Measurements from ENCODE around the gene SMIM30. TPM values are rescaled to one million over a fixed set of nuclear protein-coding genes. Genes with fewer than 3 reads are reported as not detected.
"Not testable (repeated sequence)": the region's sequence is repeated elsewhere in the genome, so short reads cannot be mapped to it uniquely, and the experiment has no call there.

Gene SMIM30
- total and polyA plus RNA-seq, 2 experiments from 2014 or later, result 74.0 to 92.0 TPM

DNA sequence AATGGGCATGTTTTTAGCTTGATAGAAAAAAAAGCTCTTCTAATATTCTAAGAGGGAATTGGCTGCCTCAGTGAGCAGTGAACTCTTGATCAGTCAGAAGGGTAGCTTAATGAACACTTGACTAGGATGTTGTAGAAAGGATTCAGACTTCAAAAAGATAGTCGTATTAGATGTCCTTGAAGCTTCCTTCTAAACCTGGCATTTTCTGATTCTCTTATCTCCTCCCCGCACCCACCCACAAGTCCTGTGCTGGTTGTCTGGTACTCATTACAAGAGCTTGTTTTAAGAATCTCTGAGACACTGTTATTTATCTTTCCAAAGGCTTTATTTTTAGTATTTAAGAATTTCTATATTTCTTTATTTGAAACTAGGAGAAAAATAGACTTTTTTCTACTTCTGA lies 7.4 kb upstream of the SMIM30 start:
- Histone ChIP-seq H3K9me2 (replicated peaks; ENCODE audit: insufficient read depth) (no peaks in the 10 kb centered on the region), H3K4me1 (ENCODE audit: insufficient read depth) (no peaks in the 10 kb centered on the region), H3K79me2 (no peaks in the 10 kb centered on the region), H4K20me1 (ENCODE audit: insufficient read depth, poor library complexity, severe bottlenecking) (no peaks in the 10 kb centered on the region), H3K9me3 (ENCODE audit: low read depth) (no peaks in the 10 kb centered on the region), H3K4me3 (no peak overlapping the region), H3K27me3 (no peaks in the 10 kb centered on the region), H2AFZ (no peak overlapping the region), H3K27ac (no peak overlapping the region), H3K4me2 (no peak overlapping the region), H3K36me3 (replicated peaks; ENCODE audit: insufficient read depth, low read depth) (no peaks in the 10 kb centered on the region)
- TF ChIP-seq CTCF (IDR thresholded peaks at IDR 0.05; ENCODE audit: poor library complexity), result no peak
- TF ChIP-seq EZH2phosphoT487 (IDR thresholded peaks at IDR 0.05; ENCODE audit: low read depth, severe bottlenecking, unreplicated experiment), result no peak
- TF ChIP-seq EZH2 (IDR thresholded peaks at IDR 0.05; ENCODE audit: borderline replicate concordance), result no peak
- no peak for DNase-seq (ENCODE audit: low spot score)
- 41% methylated on average over 2 of the region's 2 CpGs for WGBS (ENCODE audit: low lambda C conversion rate, missing lambda C conversion rate)

GRCh38 chr7:113122744-113123143 lies 4.4 kb upstream of the SMIM30 start:
- H2AFZ ChIP-seq, result no peak overlapping the region
- no peak for DNase-seq (ENCODE audit: low spot score)
- H3K27me3 ChIP-seq, result no peaks in the 10 kb centered on the region
- peaks cover under 1% of the 10 kb centered on the region for H3K4me1 ChIP-seq (ENCODE audit: insufficient read depth)
- no peaks in the 10 kb centered on the region for H3K36me3 ChIP-seq (replicated peaks; ENCODE audit: insufficient read depth, low read depth)
- no peaks in the 10 kb centered on the region for H4K20me1 ChIP-seq (ENCODE audit: insufficient read depth, poor library complexity, severe bottlenecking)
- no peak overlapping the region for H3K4me3 ChIP-seq
- no peaks in the 10 kb centered on the region for H3K9me2 ChIP-seq (replicated peaks; ENCODE audit: insufficient read depth)
- H3K27ac ChIP-seq, result no peak overlapping the region
- TF ChIP-seq EZH2phosphoT487 (IDR thresholded peaks at IDR 0.05; ENCODE audit: low read depth, severe bottlenecking, unreplicated experiment) (no peak), CTCF (IDR thresholded peaks at IDR 0.05; ENCODE audit: poor library complexity) (no peak), EZH2 (IDR thresholded peaks at IDR 0.05; ENCODE audit: borderline replicate concordance) (no peak)
- H3K79me2 ChIP-seq, result peaks cover 1% of the 10 kb centered on the region
- H3K9me3 ChIP-seq (ENCODE audit: low read depth), result no peaks in the 10 kb centered on the region
- no peak overlapping the region for H3K4me2 ChIP-seq

- no peaks in the 10 kb centered on the region for H3K9me3 ChIP-seq (ENCODE audit: low read depth)
- H3K27me3 ChIP-seq, result no peaks in the 10 kb centered on the region
- peaks cover 8% of the 10 kb centered on the region for H3K4me1 ChIP-seq (ENCODE audit: insufficient read depth)
- no peaks in the 10 kb centered on the region for H4K20me1 ChIP-seq (ENCODE audit: insufficient read depth, poor library complexity, severe bottlenecking)
- no peaks in the 10 kb centered on the region for H3K36me3 ChIP-seq (replicated peaks; ENCODE audit: insufficient read depth, low read depth)
- H3K79me2 ChIP-seq, result peaks cover 7% of the 10 kb centered on the region
- H3K27ac ChIP-seq, result no peak overlapping the region
- no peak for TF ChIP-seq CTCF (IDR thresholded peaks at IDR 0.05; ENCODE audit: poor library complexity)
- no peak for TF ChIP-seq EZH2 (IDR thresholded peaks at IDR 0.05; ENCODE audit: borderline replicate concordance)
- TF ChIP-seq EZH2phosphoT487 (IDR thresholded peaks at IDR 0.05; ENCODE audit: low read depth, severe bottlenecking, unreplicated experiment), result no peak
- no peak overlapping the region for H2AFZ ChIP-seq
- H3K4me3 ChIP-seq, result no peak overlapping the region
- H3K9me2 ChIP-seq (replicated peaks; ENCODE audit: insufficient read depth), result no peaks in the 10 kb centered on the region
- no peak overlapping the region for H3K4me2 ChIP-seq
- DNase-seq (ENCODE audit: low spot score), result no peak
- WGBS (ENCODE audit: low lambda C conversion rate, missing lambda C conversion rate), result 53% methylated on average over 1 of the region's 1 CpG
Measured at GRCh38 chr7:113120647-113121046, 2.3 kb upstream of the SMIM30 start.

- H3K9me3 ChIP-seq (ENCODE audit: low read depth), result no peaks in the 10 kb centered on the region
- H3K4me3 ChIP-seq, result no peak overlapping the region
- no peaks in the 10 kb centered on the region for H3K9me2 ChIP-seq (replicated peaks; ENCODE audit: insufficient read depth)
- H3K4me2 ChIP-seq, result peak overlapping the region; percentile 71
- no peaks in the 10 kb centered on the region for H3K36me3 ChIP-seq (replicated peaks; ENCODE audit: insufficient read depth, low read depth)
- H3K79me2 ChIP-seq, result peaks cover 7% of the 10 kb centered on the region
- H2AFZ ChIP-seq, result peak overlapping the region; percentile 36
- no peaks in the 10 kb centered on the region for H3K27me3 ChIP-seq
- H3K4me1 ChIP-seq (ENCODE audit: insufficient read depth), result peaks cover 8% of the 10 kb centered on the region
- no peak for DNase-seq (ENCODE audit: low spot score)
- H3K27ac ChIP-seq, result no peak overlapping the region
- WGBS (ENCODE audit: low lambda C conversion rate, missing lambda C conversion rate), result 87% methylated on average over 6 of the region's 6 CpGs
- TF ChIP-seq EZH2phosphoT487 (IDR thresholded peaks at IDR 0.05; ENCODE audit: low read depth, severe bottlenecking, unreplicated experiment) (no peak), CTCF (IDR thresholded peaks at IDR 0.05; ENCODE audit: poor library complexity) (no peak)
- no peaks in the 10 kb centered on the region for H4K20me1 ChIP-seq (ENCODE audit: insufficient read depth, poor library complexity, severe bottlenecking)
Measured at GRCh38 chr7:113119429-113119828, 1.1 kb upstream of the SMIM30 start.

DNA sequence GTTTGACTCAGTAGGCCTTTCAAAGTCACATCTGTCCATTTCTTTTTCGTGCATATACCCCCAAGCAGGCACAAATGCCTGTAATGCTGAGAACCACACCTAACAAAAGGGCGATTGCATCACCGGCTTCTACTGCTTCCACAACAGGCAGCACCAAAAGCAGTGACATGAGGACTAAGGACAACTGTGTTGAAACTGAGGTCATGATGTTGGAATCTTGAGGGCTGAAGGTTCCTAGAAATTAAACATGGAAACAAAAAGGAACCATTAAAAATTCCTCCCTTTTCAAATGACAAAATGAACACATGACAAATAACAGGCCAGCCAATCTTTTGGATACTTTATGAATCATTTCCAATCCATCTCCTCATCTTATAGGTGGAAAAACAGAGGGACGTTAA lies 980 bp downstream of the SMIM30 start:
- DNase-seq (ENCODE audit: low spot score); H3K4me1 ChIP-seq (ENCODE audit: insufficient read depth); H3K9me3 ChIP-seq (ENCODE audit: low read depth); H3K9me2 ChIP-seq (replicated peaks; ENCODE audit: insufficient read depth); H3K27me3 ChIP-seq; H3K36me3 ChIP-seq (replicated peaks; ENCODE audit: insufficient read depth, low read depth); H3K79me2 ChIP-seq; H4K20me1 ChIP-seq (ENCODE audit: insufficient read depth, poor library complexity, severe bottlenecking): not testable (repeated sequence)
- H3K4me2 ChIP-seq, result peak overlapping the region; percentile 79
- peak overlapping the region; percentile 79 for H2AFZ ChIP-seq
- 79% methylated on average over 4 of the region's 4 CpGs for WGBS (ENCODE audit: low lambda C conversion rate, missing lambda C conversion rate)
- peak overlapping the region; percentile 73 for H3K27ac ChIP-seq
- peak overlapping the region; percentile 30 for H3K4me3 ChIP-seq

All from hepatocyte (in vitro differentiated cells).